ENCODE measurements around the gene ZFAND3.

DNA sequence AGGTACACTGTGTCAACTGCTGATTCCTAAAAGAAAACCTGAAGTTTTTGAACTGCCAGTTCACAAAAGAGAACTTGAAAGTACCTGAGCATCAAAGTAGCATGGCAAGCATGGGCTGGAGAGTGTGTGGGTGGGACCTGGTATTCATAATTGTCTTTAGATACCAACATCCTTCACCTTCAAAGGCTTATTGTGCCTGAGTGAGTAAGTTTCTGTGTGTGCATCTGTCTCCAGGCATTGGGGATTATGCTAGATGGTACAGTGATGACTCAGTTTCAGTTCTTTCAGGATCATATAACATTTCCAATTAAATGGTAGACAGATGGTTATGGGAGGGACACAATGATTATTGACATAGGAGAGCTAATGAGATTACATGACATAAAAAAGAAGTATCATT lies 238.5 kb downstream of the ZFAND3 start:
- TF ChIP-seq, protein P1, sequence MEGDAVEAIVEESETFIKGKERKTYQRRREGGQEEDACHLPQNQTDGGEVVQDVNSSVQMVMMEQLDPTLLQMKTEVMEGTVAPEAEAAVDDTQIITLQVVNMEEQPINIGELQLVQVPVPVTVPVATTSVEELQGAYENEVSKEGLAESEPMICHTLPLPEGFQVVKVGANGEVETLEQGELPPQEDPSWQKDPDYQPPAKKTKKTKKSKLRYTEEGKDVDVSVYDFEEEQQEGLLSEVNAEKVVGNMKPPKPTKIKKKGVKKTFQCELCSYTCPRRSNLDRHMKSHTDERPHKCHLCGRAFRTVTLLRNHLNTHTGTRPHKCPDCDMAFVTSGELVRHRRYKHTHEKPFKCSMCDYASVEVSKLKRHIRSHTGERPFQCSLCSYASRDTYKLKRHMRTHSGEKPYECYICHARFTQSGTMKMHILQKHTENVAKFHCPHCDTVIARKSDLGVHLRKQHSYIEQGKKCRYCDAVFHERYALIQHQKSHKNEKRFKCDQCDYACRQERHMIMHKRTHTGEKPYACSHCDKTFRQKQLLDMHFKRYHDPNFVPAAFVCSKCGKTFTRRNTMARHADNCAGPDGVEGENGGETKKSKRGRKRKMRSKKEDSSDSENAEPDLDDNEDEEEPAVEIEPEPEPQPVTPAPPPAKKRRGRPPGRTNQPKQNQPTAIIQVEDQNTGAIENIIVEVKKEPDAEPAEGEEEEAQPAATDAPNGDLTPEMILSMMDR (IDR thresholded peaks at IDR 0.05; ENCODE audit: poor library complexity), result no peak
- no peak for TF ChIP-seq EZH2phosphoT487 (IDR thresholded peaks at IDR 0.05; ENCODE audit: low read depth, severe bottlenecking, unreplicated experiment)

All from hepatocyte (in vitro differentiated cells).